HG03039 (cell line): ENCODE measurements around the gene PMP22.

Experiments
- ATAC-seq: cut with Tn5 transposase; IDR thresholded peaks from one replicate; pipeline ENCODE4 v1.9.1; 2021; ENCODE audit warnings: mild to moderate bottlenecking, moderate library complexity; ENCODE audit not compliant: unreplicated experiment

Gene PMP22

DNA sequence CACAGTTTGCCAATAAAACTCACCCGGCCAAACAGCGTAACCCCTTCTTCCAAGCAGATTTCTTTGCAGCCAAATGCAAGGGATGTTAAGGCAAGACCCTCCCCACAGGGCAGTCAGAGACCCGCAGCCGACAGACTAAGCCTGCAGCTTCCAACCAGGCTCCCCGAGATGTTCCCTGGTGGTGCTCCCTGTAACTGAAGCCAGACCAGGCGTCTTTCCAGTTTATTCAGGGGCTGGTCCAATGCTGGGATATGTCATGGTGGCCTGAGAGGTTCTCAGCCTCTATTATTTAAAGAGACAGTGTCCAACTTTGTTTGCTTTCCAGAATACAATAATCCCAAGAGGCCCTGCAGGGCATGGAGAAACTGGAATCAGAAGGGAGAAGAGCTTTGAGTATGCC lies at the start of gene PMP22:
TSS of gene PMP22 (minus strand) at position 196 of the 400 bp plus-strand sequence. CDS start 4,599 bp downstream, outside the sequence.
- no peak for ATAC-seq

DNA sequence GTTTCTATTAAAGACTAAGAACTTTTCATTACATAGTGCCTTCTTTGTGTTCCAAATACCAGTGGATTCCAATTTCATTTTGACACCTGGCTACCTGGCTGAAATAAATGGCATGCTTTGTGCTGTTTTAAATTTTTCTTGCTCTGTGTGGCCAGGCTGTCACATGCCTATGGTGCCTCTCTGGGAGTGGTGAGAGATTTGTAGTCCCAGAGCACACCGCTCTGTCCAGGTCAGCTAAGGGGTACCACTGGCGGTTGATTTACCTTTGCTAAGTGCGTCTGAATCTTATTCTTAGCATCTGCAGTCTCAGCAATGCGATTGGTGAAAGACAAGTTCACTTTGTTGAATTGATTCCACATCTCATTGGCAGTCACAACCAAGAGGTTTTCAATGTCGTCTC lies 46.9 kb upstream of the PMP22 start:
- no peak for ATAC-seq

DNA sequence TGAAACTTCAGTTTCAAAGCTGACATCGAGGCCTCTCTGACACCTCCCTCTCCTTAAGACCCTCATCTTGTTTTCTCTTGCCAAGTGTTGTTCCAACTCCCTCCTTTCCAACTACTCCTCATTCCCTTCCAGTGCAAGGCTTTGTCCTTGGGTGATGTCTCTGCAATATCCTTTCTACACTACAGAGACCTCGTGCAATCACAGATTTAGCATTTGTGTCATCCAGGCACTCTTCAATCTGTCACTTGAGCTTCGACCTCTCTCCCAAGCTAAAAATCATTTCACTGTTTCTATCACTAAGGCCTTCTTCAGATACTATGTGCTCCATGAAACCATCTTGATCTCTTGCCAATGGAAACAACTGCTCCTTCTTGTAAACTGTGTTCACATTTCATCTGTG lies 44.7 kb upstream of the PMP22 start:
- no peak for ATAC-seq

DNA sequence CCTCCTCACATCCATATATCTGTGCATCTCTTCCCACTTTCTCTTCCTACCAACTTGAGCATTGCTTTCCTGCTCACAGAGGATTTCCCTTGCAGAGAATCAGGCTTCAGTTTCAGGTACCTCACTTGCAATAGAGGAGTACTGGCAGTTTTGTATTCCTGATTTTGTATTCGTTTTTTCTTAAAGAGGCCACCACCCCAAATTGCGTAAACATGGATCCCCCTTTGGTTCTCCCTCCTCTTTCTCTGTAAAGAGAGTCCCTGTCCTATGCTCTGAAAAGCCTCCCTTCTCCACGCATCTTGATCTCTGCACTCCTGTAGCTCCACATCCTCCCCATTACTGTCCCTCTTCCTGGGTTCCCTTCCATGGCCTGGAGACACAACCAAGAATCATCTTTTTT lies 44.1 kb upstream of the PMP22 start:
- no peak for ATAC-seq

DNA sequence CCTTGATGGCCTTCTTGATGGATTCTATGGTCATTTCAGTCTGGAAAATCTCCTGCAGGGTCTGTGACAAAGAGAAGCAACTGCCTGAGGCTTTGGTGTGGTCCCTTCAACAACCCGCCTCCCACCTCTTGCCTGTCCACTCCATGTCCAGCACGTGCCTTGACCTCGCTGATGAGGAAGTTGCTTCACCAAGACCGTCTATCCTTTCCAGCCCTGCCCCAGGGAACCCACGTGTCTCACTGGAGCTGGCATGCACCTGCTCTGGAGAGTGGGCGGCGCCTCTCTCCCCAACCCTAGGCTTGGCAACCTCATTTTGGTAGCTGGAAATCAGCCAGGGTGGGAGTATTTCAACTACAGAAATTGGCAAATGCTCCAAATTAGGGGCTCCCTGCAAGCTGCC lies 43.6 kb upstream of the PMP22 start:
- no peak for ATAC-seq

DNA sequence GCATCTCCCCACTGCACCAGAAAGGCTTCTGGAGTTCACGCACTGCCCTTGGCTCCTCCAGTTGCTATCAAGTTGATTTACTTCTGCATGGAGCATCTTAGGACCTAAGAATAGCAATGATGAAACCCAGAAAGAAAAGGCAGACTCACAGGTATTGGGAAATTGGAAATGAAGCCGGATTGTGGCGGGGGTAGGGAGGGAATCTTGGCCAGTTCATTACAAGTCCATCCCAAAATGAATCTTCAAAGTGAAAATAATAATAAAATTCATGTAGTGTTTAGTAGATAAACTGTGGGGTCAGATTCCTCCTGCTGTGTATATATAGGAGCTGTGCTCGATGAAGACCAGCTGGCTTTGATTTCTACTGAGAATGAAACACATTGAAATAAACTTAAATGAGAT lies 42.6 kb upstream of the PMP22 start:
- no peak for ATAC-seq

DNA sequence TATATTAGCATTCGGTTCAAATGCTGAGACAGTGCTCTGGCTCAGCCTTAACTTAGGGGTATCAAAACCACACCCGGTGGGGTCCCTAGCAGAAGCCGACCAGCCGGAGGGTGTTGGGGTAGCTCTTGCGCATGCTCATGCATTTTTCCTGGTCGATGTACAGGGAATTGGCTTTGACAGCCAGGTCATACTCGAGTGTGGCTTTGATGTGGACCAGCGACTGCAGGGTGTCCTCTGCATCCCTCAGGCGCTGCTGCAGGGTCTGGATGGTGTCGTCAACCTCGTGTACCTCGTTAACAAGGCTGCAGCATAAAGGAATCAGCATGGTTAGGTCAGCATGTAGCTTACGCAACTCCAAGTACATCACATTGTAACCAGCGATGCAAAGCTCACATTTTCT lies 38.7 kb upstream of the PMP22 start:
- no peak for ATAC-seq

DNA sequence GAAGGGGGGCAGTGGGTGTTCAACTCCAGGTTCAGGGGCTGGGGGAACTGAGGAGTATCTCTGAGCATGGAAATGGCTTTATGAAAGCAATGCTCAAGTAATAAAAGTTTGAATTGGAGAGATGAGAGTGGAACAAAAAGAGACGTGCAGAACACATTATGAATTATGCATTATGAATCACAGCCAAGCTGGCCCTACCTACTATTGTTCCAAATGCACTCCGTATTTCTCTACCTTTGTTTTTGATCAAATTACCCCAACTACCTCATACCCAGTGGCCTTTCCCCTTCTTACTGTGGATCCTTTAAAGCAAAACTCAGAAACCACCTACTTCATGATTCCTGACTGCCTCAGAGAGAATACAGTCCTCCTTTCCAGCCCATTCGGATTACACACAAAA lies 38.1 kb upstream of the PMP22 start:
- ATAC-seq, result no peak

DNA sequence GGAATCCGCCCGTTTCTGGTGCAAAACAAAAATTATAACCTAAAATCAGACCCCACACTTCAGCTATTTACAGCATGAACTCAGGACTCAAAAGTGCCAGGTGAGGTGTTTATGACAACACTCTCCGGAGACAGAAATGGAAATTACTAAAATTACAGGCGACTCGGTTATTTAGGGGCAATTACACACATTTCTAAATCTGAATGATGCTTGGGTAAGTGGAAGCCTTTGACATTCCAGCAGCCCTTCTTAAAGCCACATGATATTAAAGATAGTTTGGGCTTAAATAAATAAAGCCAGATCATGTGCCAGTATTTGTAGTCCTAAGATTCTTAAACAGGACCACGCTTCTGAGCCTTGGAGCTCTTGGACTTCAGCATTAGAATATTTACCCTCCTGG lies 36.7 kb upstream of the PMP22 start:
- no peak for ATAC-seq

DNA sequence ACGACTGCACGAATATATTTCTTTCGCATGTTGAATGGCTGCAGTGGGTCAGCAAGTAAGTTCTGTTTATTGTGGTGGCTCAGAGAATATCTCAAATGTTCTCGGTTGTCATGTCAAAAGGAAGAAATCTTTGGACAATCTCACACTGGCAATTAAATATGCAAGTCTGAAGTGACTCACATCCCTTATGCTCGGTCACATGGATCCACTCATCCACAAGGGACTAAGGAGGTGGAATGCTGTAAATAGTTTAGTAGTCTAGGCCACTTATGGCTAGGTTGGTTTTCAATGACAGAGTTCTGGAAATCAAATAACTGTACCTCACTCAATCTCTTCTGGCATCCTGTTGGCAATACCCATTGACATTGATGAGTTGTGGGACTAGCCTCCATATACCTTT lies 33.0 kb upstream of the PMP22 start:
- no peak for ATAC-seq

DNA sequence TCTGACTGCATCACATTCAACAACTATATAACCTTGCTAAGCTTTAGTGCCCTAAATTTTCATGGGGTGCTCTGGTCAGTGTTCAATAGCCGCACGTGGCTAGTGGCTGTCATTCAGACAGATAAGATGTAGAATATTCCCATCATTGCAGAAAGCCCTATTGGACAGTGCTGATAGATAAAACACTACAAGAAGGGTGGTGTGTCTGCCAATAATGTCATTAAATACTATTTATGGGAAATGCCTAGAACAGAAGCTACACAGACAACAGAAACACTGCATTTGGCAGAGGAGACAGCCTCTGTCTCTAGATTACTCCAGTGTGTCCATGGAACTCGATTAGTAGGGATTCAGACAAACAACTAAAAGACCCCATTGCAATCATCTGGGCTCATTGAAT lies 28.4 kb upstream of the PMP22 start:
- ATAC-seq, result no peak

DNA sequence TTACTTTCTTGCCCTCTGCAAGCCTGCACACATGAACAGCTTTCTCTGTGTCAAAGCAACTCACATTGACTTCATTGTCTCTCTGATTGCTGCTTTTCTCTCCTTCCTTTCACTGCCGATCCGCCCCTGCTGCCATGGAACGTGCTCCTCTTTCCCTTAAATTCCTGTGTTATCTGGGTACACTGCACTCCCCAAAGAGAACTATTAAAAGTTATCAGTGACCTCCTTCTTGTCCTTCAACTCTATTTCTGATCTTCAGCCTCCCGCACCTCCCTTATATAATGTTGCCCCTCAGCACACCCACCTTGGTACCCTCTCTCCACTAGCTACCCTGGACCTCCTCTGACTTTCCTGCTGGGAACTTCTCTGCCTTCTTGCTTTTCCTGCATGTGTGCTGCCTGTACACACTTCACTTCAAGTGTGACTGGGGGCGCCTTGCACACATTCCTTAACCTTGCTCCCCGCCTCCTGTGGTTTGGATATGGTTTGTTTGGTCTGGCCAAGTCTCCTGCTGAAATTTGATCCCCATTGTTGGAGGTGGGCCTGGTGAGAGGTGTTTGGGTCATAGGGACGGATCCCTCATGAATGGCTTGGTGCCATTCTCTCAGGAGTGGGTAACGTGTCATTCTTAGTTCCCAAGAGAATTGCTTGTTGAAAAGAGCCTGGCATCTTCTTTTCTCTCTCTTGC lies 26.7 kb upstream of the PMP22 start:
- no peak for ATAC-seq

DNA sequence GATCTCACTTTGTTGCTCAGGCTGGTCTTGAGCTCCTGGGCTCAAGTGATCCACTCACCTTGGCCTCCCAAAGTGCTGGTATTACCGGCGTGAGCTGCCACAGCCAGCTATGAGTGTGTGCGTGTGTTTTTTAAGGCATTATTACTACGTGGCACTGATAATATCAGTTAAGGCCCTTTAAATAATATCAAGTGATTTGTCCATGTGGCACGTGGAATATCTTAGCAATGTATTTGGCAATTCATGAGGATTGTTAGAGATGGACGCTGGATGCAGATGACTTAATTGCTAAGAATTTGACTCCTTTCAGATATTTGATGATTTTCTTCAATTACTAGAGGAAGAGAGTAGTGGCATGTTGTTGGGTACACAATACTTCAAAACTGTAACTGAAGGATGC lies 25.5 kb upstream of the PMP22 start:
- no peak for ATAC-seq

DNA sequence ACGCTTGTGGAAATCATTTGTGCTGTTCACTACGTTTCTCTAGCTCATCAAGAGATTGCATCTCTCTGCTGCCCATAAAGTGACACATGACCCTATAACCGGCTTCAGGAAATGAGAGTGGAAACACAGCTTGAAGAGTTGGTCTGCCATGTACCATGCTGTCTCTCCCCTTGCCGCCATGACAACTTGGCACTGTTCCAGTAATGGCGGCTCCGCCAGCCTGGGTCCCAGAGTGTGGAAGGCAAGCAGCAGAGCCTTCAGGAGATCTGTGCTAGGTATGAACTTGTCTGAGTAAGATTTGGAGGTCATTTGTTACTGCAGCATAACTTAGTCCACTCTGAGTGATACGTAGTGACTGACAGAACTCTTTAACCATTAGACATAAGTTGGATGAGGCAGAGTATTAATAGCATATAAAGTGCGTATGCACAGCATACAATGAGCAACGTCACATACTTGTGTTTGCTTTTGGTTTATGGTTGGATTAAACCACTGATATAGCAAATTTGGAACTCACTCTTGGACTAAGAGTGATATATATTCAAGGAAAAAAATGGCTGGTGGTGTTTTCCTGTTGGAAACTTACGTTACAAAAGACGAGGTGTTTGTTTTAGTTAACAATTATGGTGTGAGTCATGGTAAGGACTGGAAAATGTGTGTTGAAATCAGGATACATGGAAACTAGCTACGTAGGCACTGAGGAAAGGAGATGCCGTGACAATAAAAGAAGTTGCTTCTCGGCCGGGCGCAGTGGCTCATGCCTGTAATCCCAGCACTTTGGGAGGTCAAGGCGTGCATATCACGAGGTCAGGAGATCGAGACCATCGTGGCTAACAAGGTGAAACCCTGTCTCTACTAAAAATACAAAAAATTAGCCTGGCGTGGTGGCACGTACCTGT lies 24.4 kb upstream of the PMP22 start:
- ATAC-seq, result no peak

DNA sequence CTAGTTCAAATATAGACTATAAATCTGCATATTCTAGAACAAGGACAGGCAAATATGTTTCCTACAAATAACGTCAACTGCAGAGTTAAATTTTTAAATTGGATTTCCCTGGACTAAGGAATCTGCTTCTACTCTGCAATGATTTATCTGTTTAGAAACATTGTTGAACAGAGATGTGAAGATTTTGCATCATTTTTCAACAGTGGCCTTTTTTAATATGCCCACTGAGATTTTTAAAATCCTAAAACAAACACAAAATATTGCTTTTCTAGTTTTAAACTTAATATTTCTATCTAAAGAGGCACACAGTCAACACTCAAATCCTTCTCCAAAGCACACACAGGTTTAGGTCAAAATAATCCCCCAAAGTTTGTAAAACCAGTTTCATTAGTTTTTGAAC lies 23.7 kb upstream of the PMP22 start:
- no peak for ATAC-seq

DNA sequence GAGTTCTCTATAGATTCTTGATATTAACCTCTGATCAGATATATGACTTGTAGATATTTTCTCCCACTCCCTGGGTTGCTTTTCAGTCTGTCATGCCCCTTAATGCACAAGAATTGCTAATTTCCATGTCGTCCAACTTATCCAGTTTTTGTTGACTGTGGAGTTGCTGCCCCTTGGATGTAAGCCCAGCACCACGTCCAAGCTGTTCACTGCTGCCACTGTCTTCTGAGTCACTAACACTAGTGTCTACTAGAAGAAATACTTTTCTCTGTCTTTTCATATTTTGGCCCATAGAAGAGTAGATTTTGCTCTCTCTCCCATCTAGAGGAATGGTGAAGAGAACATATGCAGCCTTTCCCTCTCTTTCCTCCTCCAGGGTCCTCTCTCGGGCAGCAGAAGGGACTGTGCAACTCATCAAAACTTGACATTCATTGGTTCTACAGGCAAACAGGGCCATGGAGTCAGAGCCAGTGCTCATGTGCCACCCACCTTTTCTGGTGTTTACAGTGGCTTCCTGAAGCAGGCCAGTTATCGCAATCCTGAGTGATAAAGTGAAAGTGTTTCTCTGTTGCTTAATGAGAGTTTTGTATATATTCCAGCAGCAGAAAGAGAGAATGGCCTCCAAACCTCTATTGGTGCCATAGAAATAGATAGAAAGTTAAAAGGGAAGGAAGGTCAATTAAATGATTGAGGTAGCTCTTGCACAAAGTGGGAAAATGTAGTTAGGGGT lies 22.6 kb upstream of the PMP22 start:
- no peak for ATAC-seq

DNA sequence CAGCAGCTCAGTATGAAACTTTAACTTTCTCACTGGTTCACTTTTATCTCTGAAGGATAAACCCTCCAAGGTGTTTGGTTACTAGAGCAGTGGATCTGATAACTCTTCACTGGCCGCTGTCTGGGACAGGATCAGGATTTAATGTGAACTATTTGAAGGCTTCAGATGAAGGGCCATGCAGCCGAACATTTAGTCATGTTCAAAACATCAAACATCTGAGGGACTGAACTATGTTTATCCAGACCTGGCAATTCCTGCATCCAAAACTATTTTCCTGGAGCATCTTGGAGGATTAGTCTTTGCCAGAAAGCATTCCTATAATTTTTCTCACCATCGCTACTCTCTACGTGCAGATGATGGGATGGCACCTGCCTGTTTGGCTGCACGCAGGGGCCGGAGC lies 20.3 kb upstream of the PMP22 start:
- no peak for ATAC-seq

DNA sequence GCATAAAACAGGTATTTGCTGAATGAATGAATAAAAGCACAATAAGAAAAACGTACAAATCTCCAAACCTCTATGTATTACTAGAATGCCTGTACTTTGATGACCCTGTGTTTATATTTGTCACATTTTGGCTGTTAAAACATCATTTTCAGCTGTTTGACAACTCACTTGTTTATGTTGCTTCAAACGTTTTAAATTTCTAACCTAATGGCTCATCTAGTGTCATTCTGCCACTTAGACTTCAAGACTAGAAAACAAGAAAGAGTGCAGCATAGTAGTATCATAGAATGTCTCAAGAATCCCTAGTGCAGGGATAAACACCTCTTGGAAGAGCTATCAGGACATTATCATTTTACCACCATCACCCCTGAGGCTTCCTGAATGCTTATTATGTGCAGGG lies 19.4 kb upstream of the PMP22 start:
- no peak for ATAC-seq

DNA sequence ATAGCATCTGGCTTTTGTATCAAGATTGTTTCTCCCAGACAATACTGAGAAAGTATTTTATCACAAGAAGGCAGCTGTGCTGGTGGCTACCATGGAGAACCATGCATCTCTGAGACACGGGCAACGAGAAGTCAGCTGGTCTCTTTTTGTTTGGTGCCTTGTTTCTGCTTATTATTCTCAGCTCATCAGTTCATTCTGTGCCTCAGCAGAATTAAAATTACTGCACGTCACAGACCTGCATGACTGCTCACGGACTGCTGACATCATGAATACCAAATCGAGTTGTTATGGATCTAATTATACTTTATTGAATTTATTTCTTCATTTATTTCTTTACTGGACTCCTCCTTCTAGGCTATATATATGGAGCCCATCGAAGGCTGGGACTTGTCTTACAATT lies 19.0 kb upstream of the PMP22 start:
- no peak for ATAC-seq

DNA sequence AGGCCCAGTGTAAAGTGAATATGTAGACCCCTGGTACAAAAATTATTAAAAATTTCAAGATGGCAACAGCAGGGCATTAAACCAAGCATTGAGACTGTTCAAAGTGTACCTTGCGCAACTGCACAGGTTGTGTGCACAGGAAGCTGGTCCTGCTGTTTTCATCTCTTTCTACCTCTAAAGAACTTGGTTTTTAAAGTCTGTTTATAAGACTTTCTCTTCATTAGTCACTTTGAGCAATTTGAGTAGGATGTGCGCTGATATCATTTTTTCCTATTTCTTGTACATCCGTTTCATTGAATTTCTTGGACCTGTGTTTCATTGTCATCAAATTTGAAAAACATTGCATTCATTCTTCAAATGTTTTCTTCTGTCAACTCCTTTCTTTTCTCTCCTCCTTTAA lies 16.8 kb upstream of the PMP22 start:
- ATAC-seq, result no peak

DNA sequence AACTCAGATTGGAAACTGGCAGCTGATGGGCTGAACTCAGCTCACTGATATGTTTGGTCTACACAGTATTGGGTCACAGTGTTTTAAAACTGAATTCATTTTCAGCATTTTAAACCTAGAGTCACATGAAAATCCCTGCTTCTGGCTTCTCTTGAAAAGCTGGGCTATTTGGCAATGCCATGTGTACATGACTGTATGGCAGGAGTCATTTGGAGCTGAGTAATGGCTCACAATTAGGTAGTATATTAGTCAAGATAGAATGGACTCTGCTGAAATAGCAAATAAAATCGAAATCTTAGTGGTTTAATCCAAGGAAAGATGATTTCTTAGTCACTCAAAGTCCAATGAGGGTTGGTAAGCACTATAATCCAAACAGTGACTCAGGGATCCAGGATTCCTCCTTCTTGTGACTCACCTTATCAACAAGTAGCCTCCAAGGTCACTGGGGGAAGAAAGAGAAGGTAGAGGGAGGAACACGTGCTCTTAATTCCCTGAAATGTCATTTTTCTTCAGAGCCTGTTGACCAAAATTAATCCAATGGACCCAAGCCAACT lies 13.9 kb upstream of the PMP22 start:
- no peak for ATAC-seq
